HG03280 (cell line): Measurements from ENCODE around the gene NAV2.

Experiments used
- ATAC-seq: cut with Tn5 transposase; IDR thresholded peaks from one replicate; pipeline ENCODE4 v1.9.1; 2021; ENCODE audit warnings: mild to moderate bottlenecking, moderate library complexity; ENCODE audit not compliant: unreplicated experiment

The NAV2 gene

GRCh38 chr11:19712281-19713195 is at the start of gene NAV2:
Gene NAV2, plus strand, starts transcription at chr11:19712837. Its CDS starts 859 bp downstream, at chr11:19713696.
- ATAC-seq, result peak; percentile 100

- no peak for ATAC-seq
Observed at GRCh38 chr11:19663206-19663605, 49.4 kb upstream of the NAV2 start.

- no peak for ATAC-seq
Observed at GRCh38 chr11:19664886-19665548, 47.6 kb upstream of the NAV2 start.

- ATAC-seq, result no peak
Observed at GRCh38 chr11:19666951-19667350, 45.7 kb upstream of the NAV2 start.

GRCh38 chr11:19669511-19669910 is 43.1 kb upstream of the NAV2 start:
- no peak for ATAC-seq

- no peak for ATAC-seq
Observed at GRCh38 chr11:19670030-19670791, 42.4 kb upstream of the NAV2 start.

GRCh38 chr11:19672586-19673206 is 39.9 kb upstream of the NAV2 start:
- ATAC-seq, result no peak

- ATAC-seq, result no peak
Observed at GRCh38 chr11:19673924-19674729, 38.5 kb upstream of the NAV2 start.

GRCh38 chr11:19674836-19675235 is 37.8 kb upstream of the NAV2 start:
- no peak for ATAC-seq

GRCh38 chr11:19675397-19675796 is 37.2 kb upstream of the NAV2 start:
- ATAC-seq, result no peak

- no peak for ATAC-seq
Observed at GRCh38 chr11:19676475-19677380, 35.9 kb upstream of the NAV2 start.

- ATAC-seq, result no peak
Observed at GRCh38 chr11:19677381-19678080, 35.1 kb upstream of the NAV2 start.

GRCh38 chr11:19679952-19680828 is 32.4 kb upstream of the NAV2 start:
- ATAC-seq, result no peak

- no peak for ATAC-seq
Observed at GRCh38 chr11:19680829-19681368, 31.7 kb upstream of the NAV2 start.

GRCh38 chr11:19683141-19683805 is 29.4 kb upstream of the NAV2 start:
- no peak for ATAC-seq

- ATAC-seq, result no peak
Observed at GRCh38 chr11:19683862-19684491, 28.7 kb upstream of the NAV2 start.
